ENCODE results near the gene RPS8. TPM values are rescaled to one million over a fixed set of nuclear protein-coding genes. Genes with fewer than 3 reads are reported as not detected.
A peak's percentile ranks its signal among the peaks of the same experiment; 100 is the strongest.

RPS8 gene
- total RNA-seq, 1 experiment from 2014 or later, result 2,296 TPM

DNA sequence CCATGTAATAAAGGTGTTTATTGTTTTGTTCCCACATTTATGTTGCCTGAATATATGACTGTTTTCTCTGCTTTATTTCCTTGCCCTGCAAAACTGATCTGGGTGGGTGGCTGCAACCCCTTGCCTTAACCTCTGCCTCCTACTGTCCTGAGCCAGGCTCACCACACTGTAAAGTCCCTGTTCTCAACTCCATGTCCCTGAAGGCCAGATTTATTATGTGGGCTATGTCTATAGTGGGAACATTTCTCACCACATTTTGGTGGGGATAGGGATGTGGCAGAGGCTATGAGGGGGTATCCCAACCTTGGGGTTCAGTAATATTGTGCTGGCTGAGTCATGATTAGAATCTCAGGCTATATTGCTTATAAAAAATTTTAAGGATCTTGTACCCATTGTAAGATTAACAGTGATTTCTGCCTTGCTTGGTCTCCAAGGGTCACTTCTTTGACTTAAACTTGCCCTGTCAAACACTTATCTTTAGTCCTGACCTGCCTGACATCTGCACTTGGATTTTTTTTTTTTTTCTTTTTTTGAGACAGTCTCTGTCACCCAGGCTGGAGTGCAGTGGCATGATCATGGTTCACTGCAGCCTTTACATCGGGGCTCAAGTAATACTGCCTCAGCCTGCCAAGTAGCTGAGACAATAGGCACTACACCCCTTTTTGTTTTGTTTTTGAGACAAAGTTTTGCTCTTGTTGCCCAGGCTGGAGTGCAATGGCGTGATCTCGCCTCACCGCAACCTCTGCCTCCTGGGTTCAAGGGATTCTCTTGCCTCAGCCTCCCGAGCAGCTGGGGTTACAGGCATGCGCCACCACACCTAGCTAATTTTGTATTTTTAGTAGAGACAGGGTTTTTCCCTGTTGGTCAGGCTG is 3.6 kb downstream of the RPS8 start:
- CTCF ChIA-PET, result interaction anchor here (0.8 kb wide), 1 partner anchor 9 kb away, joined by 3 read pairs; the partner anchor contains the start of gene BEST4
- RAD21 ChIA-PET (ENCODE audit: low non-redundant PET in 1 of 2, low total read pairs in 2 of 2, uncharacterized antibody in 2 of 2, unreplicated experiment in 2 of 2), result no interaction called here
- TF ChIP-seq CEBPB (IDR thresholded peaks at IDR 0.05; ENCODE audit: low read depth) (no peak), MAX (IDR thresholded peaks at IDR 0.05) (0 out of 2 replicates have a peak, but pooled peaks have one; percentile 10)
- no peak for ATAC-seq
- no TSS peak for BruUV-seq (replicated peaks)
- Histone ChIP-seq H3K79me2 (ENCODE audit: insufficient read depth, low read length) (peaks cover 43% of the 10 kb centered on the region), H3K27ac (ENCODE audit: low read depth, low read length) (no peak overlapping the region; the same call in 1 of the 2 replicates), H3K4me2 (ENCODE audit: low read length) (no peak overlapping the region), H3K27me3 (ENCODE audit: insufficient read depth, low read length) (no peaks in the 10 kb centered on the region), H3K36me3 (ENCODE audit: control insufficient read depth in 1 of 2, insufficient read depth in 2 of 2, low read length in 2 of 2) (peaks cover 28 to 49% of the 10 kb centered on the region in 2 experiments), H3K4me3 (replicated peaks in 1 of 2; ENCODE audit: low read depth in 1 of 2, low read length in 2 of 2) (no peak overlapping the region), H3K9me2 (ENCODE audit: insufficient read depth) (no peaks in the 10 kb centered on the region), H4K20me1 (ENCODE audit: insufficient read depth) (peaks cover 18% of the 10 kb centered on the region; the same call in 1 of the 2 replicates), H2AFZ (ENCODE audit: low read depth, low read length, poor library complexity, severe bottlenecking) (no peak overlapping the region), H3K9ac (ENCODE audit: low read length) (no peak overlapping the region), H3K9me3 (ENCODE audit: control insufficient read depth in 1 of 2, insufficient read depth in 1 of 2, low read depth in 1 of 2, low read length in 2 of 2) (no peaks in the 10 kb centered on the region), H3K4me1 (ENCODE audit: control insufficient read depth in 1 of 2, insufficient read depth in 2 of 2, low read length in 2 of 2) (peaks cover 10 to 24% of the 10 kb centered on the region in 2 experiments)
- intact Hi-C loops (cut with micrococcal nuclease), result no loop called here
- no peak for DNase-seq (ENCODE audit: low read depth, low spot score)
- POLR2A ChIA-PET, result interaction anchor here (0.9 kb wide), 1 partner anchor 58 kb away, joined by 5 read pairs; no protein-coding TSS in a partner anchor

DNA sequence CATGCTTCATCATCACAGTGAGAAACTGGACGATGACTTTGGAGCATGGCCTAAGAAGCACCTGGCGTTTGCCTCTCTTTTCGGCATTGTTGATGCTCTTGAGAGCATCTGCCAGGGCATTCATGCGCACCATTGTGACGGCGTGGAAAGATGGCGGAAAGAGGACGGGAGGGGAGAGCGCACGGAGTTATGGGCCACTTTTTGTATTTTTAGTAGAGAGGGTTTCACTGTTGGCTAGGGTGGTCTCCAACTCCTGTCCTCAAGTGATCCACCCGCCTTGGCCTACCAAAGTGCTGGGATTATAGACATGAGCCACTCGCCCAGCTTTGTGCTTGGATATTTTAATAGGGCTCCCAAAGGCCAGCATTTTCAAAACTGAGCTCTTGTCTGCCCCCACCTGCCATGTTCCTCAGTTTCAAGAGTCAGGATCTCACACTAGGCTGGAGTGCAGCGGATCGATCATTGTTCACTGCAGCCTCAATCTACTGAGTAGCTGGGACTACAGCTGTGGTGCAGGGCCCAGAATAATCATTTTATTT is 5.3 kb downstream of the RPS8 start:
- peaks cover 18% of the 10 kb centered on the region; the same call in 1 of the 2 replicates for H4K20me1 ChIP-seq (ENCODE audit: insufficient read depth)
- BruUV-seq (replicated peaks), result no TSS peak
- CTCF ChIA-PET, result interaction anchor here (0.6 to 1.1 kb wide), 3 partner anchors 13 to 232 kb away, joined by 3 to 4 read pairs (median 4); no protein-coding TSS in a partner anchor
- DNase-seq (ENCODE audit: low read depth, low spot score) (no peak), ATAC-seq (peak; percentile 28)
- H3K27me3 ChIP-seq (ENCODE audit: insufficient read depth, low read length), result no peaks in the 10 kb centered on the region
- H3K79me2 ChIP-seq (ENCODE audit: insufficient read depth, low read length), result peaks cover 34% of the 10 kb centered on the region
- no peak overlapping the region for H3K9ac ChIP-seq (ENCODE audit: low read length)
- no peak overlapping the region for H3K27ac ChIP-seq (ENCODE audit: low read depth, low read length)
- POLR2A ChIA-PET, result interaction anchor here (0.8 to 2.0 kb wide), 7 partner anchors 10 to 59 kb away, joined by 3 to 13 read pairs (median 5); partner anchors contain the start of gene PLK3
- RAD21 ChIA-PET (ENCODE audit: low non-redundant PET in 1 of 2, low total read pairs in 2 of 2, uncharacterized antibody in 2 of 2, unreplicated experiment in 2 of 2), result interaction anchor here in 1 of 2 experiments (1.1 kb wide), 1 partner anchor 13 kb away, joined by 3 read pairs; no protein-coding TSS in a partner anchor
- H3K4me3 ChIP-seq (replicated peaks in 1 of 2; ENCODE audit: low read depth in 1 of 2, low read length in 2 of 2), result no peak overlapping the region
- no peak overlapping the region for H2AFZ ChIP-seq (ENCODE audit: low read depth, low read length, poor library complexity, severe bottlenecking)
- H3K36me3 ChIP-seq (ENCODE audit: control insufficient read depth in 1 of 2, insufficient read depth in 2 of 2, low read length in 2 of 2), result peaks cover 28 to 49% of the 10 kb centered on the region in 2 experiments
- no peaks in the 10 kb centered on the region for H3K9me2 ChIP-seq (ENCODE audit: insufficient read depth)
- intact Hi-C loops (cut with micrococcal nuclease), result no loop called here
- no peak overlapping the region for H3K4me2 ChIP-seq (ENCODE audit: low read length)
- H3K4me1 ChIP-seq (ENCODE audit: control insufficient read depth in 1 of 2, insufficient read depth in 2 of 2, low read length in 2 of 2), result peaks cover 10 to 19% of the 10 kb centered on the region in 2 experiments
- TF ChIP-seq POLR2A (IDR thresholded peaks at IDR 0.05; ENCODE audit: borderline replicate concordance, extremely low read depth, insufficient read depth, insufficient read length), result no peak
- peak; percentile 51 for TF ChIP-seq POLR2AphosphoS5 (IDR thresholded peaks at IDR 0.05; ENCODE audit: low read depth, low read length)
- H3K9me3 ChIP-seq (ENCODE audit: control insufficient read depth in 1 of 2, insufficient read depth in 1 of 2, low read depth in 1 of 2, low read length in 2 of 2), result no peaks in the 10 kb centered on the region

Measured in HCT116 (cell line).